Hindlimb muscle (tissue), 1 donor: ENCODE data around the gene AMBRA1. TPM values are rescaled to one million over a fixed set of nuclear protein-coding genes. Genes with fewer than 3 reads are reported as not detected.

Source experiments
- DNase-seq: peaks from one replicate; pipeline ENCODE4 v3.0.0-alpha.2; 2013
- polyA plus RNA-seq: library from polyadenylated mRNA; unstranded; fragments of 120-200 nt; gene quantifications from one replicate; pipeline ENCODE4 v1.2.1, GENCODE V29; 2013; ENCODE audit not compliant: insufficient read length

AMBRA1 gene
- polyA plus RNA-seq, 1 donor: 15.1 TPM

- no peak for DNase-seq
These were observed 19.2 kb downstream of the AMBRA1 start for GRCh38 chr11:46574656-46575055.

- no peak for DNase-seq
These were observed 22.9 kb downstream of the AMBRA1 start for GRCh38 chr11:46570790-46571398.

GRCh38 chr11:46565232-46565840 lies 28.5 kb downstream of the AMBRA1 start:
- DNase-seq: no peak

- DNase-seq: no peak
These were observed 29.4 kb downstream of the AMBRA1 start for GRCh38 chr11:46564459-46564858.

GRCh38 chr11:46562527-46562926 lies 31.3 kb downstream of the AMBRA1 start:
- DNase-seq: no peak

- DNase-seq: no peak
These were observed 33.4 kb downstream of the AMBRA1 start for GRCh38 chr11:46560300-46560991.

- DNase-seq: no peak
These were observed 34.0 kb downstream of the AMBRA1 start for GRCh38 chr11:46559815-46560214.

GRCh38 chr11:46557684-46558151 lies 36.1 kb downstream of the AMBRA1 start:
- no peak for DNase-seq

GRCh38 chr11:46555267-46556054 lies 38.4 kb downstream of the AMBRA1 start:
- DNase-seq: no peak

- no peak for DNase-seq
These were observed 39.3 kb downstream of the AMBRA1 start for GRCh38 chr11:46554213-46555147.

GRCh38 chr11:46553814-46554212 lies 40.0 kb downstream of the AMBRA1 start:
- no peak for DNase-seq

- DNase-seq: no peak
These were observed 42.6 kb downstream of the AMBRA1 start for GRCh38 chr11:46551261-46551660.

- DNase-seq: no peak
These were observed 46.2 kb downstream of the AMBRA1 start for GRCh38 chr11:46547579-46547978.

GRCh38 chr11:46543564-46543963 lies 50.3 kb downstream of the AMBRA1 start:
- DNase-seq: no peak

- DNase-seq: no peak
These were observed 52.0 kb downstream of the AMBRA1 start for GRCh38 chr11:46541593-46542371.

- no peak for DNase-seq
These were observed 53.0 kb downstream of the AMBRA1 start for GRCh38 chr11:46540807-46541206.

- peak; percentile 69 for DNase-seq
These were observed 56.1 kb downstream of the AMBRA1 start for GRCh38 chr11:46537537-46538295.

- DNase-seq: no peak
These were observed 56.7 kb downstream of the AMBRA1 start for GRCh38 chr11:46537121-46537520.

GRCh38 chr11:46535688-46536087 lies 58.1 kb downstream of the AMBRA1 start:
- DNase-seq: no peak

GRCh38 chr11:46534711-46535110 lies 59.1 kb downstream of the AMBRA1 start:
- no peak for DNase-seq
